ENCODE data around the gene CENPP.

CENPP gene

DNA sequence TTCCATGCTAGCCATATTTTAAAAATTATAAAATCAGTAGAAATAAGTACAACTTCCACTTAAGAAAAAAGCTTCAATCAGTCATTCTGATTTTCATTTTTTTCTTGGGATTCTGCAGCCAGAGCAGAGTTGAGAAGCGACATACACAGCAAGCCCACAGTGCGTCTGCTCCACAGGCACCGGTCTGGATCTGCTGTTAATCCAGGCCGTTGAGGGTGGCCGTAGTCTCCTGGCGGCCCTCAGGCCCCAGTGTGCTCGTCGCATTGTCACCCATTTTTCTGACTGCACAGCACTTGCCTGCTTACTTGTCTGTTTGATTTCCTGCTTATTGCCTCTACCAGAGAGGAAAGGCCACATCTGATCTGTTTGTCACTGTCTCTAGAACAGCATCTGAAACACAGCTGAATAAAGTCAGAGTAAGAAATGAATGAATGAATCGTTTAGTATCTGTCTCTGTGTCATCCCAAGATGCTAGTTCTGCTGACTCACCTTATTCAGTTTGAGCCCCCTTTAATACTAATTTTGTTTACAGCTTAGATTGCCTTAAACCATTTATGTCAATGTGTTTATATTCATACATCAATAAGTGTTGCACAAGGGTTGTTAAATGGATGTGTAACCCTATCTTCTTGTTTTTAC lies 168.1 kb downstream of the CENPP start:
- TF ChIP-seq, protein P1, sequence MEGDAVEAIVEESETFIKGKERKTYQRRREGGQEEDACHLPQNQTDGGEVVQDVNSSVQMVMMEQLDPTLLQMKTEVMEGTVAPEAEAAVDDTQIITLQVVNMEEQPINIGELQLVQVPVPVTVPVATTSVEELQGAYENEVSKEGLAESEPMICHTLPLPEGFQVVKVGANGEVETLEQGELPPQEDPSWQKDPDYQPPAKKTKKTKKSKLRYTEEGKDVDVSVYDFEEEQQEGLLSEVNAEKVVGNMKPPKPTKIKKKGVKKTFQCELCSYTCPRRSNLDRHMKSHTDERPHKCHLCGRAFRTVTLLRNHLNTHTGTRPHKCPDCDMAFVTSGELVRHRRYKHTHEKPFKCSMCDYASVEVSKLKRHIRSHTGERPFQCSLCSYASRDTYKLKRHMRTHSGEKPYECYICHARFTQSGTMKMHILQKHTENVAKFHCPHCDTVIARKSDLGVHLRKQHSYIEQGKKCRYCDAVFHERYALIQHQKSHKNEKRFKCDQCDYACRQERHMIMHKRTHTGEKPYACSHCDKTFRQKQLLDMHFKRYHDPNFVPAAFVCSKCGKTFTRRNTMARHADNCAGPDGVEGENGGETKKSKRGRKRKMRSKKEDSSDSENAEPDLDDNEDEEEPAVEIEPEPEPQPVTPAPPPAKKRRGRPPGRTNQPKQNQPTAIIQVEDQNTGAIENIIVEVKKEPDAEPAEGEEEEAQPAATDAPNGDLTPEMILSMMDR (IDR thresholded peaks at IDR 0.05), result no peak
- H3K9me3 ChIP-seq, result no peaks in the 10 kb centered on the region
- no peak for DNase-seq
- no peaks in the 10 kb centered on the region for H3K27me3 ChIP-seq
- no peaks in the 10 kb centered on the region for H3K36me3 ChIP-seq
- no peak overlapping the region for H3K27ac ChIP-seq
- intact Hi-C loops (cut with DNase I; ENCODE audit: low total_unique reads), result no loop called here
- no peak overlapping the region for H3K4me3 ChIP-seq
- H3K4me1 ChIP-seq, result peaks cover 0 to 60% (median 9%) of the 10 kb centered on the region in 4 donors

DNA sequence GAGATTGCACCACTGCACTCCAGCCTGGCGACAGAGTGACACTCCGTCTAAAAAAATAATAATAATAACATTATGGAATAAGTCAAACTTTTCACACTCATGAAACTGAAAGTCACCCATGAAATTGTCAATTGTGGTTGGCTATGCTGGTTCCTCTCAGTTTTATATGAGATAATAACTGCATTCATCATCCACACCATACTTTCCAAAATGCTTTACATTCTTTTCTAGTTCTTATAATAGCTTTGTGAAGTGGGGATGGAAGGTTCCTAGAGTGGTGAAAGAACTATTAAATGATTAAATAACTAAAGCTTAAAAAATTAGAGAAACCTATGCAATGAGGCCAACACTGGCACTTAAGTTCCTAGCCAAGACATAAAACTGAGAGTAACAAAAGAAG lies 169.1 kb downstream of the CENPP start:
- H3K27ac ChIP-seq, result no peak overlapping the region
- no peaks in the 10 kb centered on the region for H3K36me3 ChIP-seq
- H3K9me3 ChIP-seq, result no peaks in the 10 kb centered on the region
- no peak for DNase-seq
- peaks cover 0 to 54% (median 2%) of the 10 kb centered on the region in 4 donors for H3K4me1 ChIP-seq
- intact Hi-C loops (cut with DNase I; ENCODE audit: low total_unique reads), result no loop called here
- no peaks in the 10 kb centered on the region for H3K27me3 ChIP-seq
- TF ChIP-seq, protein P1 (IDR thresholded peaks at IDR 0.05), result no peak
- no peak overlapping the region for H3K4me3 ChIP-seq

DNA sequence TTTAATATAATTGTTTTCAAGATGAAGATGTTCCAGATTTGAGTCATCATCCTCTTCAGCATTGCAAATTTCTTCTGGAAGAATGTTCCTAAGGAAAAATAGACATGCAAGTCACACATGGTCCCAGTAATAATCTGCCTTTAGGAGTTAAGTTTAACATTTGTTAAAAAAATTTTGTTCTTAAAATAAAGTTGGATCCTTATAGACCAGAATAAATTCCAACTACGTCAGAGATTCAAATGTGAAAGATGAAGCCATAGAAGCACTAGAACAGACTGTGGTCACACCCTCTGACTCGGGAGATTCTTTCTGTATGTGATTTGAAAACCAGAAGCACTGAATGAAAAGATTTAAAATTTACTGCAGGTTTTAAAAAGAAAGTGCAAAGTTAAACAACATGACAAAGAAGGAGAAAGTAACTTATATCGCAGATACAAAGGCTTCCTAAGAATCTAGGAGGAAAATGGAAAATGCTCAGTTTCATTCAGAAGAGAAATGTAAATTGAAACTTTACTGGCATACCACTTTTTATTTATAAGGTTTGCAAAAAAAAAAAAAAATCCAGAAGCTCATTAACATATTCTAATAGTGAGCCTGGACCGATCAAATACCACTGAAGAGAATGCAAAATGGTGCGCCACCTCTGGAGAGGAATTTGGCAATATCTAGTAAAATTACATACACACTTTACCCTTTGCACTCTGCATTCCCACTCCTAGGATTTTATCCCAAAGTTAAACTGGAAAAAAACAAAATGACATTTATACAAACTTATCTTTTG lies 170.8 kb downstream of the CENPP start:
- no peak for DNase-seq
- Histone ChIP-seq H3K4me3 (no peak overlapping the region), H3K9me3 (no peaks in the 10 kb centered on the region), H3K27ac (peak overlapping the region; percentile 25 to 91), H3K27me3 (no peaks in the 10 kb centered on the region), H3K4me1 (peaks cover 0 to 47% (median 7%) of the 10 kb centered on the region in 4 donors), H3K36me3 (no peaks in the 10 kb centered on the region)
- intact Hi-C loops (cut with DNase I; ENCODE audit: low total_unique reads), result no loop called here
- TF ChIP-seq, protein P1 (IDR thresholded peaks at IDR 0.05), result no peak

DNA sequence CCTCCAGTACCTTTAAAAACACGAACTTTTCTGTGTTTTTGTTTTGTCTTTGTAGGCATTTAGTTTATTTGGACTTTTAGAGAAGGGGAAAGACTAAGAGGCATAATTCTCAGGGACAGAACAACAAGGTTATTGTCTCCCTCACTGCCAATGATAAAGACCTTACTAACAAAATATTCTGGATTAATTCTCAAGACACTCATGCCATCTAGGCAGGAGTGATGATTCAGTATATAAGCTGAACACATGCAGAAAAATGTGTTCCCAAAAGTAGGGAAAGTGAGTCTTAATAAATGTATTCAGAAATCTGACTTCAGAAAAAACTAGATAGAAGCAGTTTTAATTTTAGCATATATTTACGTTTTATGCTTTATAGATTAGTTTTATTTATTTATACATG lies 173.9 kb downstream of the CENPP start:
- TF ChIP-seq, protein P1 (IDR thresholded peaks at IDR 0.05), result no peak
- Histone ChIP-seq H3K9me3 (no peaks in the 10 kb centered on the region), H3K4me1 (peaks cover 0 to 63% (median 26%) of the 10 kb centered on the region in 4 donors), H3K36me3 (no peaks in the 10 kb centered on the region), H3K4me3 (no peak overlapping the region), H3K27me3 (no peaks in the 10 kb centered on the region), H3K27ac (peak overlapping the region; percentile 75 to 91)
- DNase-seq, result no peak
- intact Hi-C loops (cut with DNase I; ENCODE audit: low total_unique reads), result no loop called here

DNA sequence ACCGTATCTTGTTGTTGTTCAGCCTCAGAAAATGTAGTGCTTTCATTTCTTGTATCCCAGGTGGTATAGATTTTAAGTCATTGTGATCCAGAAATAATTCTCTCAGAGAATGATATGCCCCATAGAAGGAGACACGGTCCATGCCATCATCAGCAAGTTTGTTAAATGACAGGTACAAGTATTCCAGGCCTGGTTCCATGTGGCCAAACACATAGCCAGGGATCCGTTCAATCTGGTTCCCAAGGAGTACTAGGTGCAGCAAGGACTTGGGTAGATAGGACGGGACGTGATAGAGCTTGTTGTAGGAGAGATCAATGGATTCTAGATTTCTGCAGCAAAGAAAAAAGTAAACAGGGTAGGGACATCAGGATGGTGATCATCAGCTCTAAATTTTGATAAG lies 175.0 kb downstream of the CENPP start:
- H3K9me3 ChIP-seq, result no peaks in the 10 kb centered on the region
- DNase-seq, result no peak
- H3K27me3 ChIP-seq, result no peaks in the 10 kb centered on the region
- peaks cover 0 to 67% (median 34%) of the 10 kb centered on the region in 4 donors for H3K4me1 ChIP-seq
- peak overlapping the region; percentile 75 to 91 for H3K27ac ChIP-seq
- no peaks in the 10 kb centered on the region for H3K36me3 ChIP-seq
- intact Hi-C loops (cut with DNase I; ENCODE audit: low total_unique reads), result no loop called here
- TF ChIP-seq, protein P1 (IDR thresholded peaks at IDR 0.05), result no peak
- H3K4me3 ChIP-seq, result no peak overlapping the region
